H1 (cell line): ENCODE data around the gene CDADC1.

ENCODE experiments used
- EP300 ChIP-seq, 2 experiments: IDR thresholded peaks; 1 replicate in 1 of 2; 2 replicates in 1 of 2; pipeline ENCODE4 v1.6.1; 2011 to 2012; ENCODE audit warnings: low read depth in 2 of 2, low read length in 2 of 2, mild to moderate bottlenecking in 2 of 2, borderline replicate concordance in 1 of 2, inconsistent platforms in 1 of 2, moderate library complexity in 1 of 2
- EZH2 ChIP-seq: fragments of 200-600 bp; sonication (generic); IDR thresholded peaks from 2 replicates; pipeline ENCODE4 v1.7.1; 2012; ENCODE audit warnings: low read depth, mild to moderate bottlenecking, moderate library complexity, low read length, inconsistent platforms; ENCODE audit not compliant: severe bottlenecking
- JUN ChIP-seq: IDR thresholded peaks from 2 replicates; pipeline ENCODE4 v1.6.1; 2011; ENCODE audit warnings: low read depth, mild to moderate bottlenecking, improper control_type of control experiment, low read length
- POLR2A ChIP-seq, 2 experiments: IDR thresholded peaks; 1 replicate in 1 of 2; 2 replicates in 1 of 2; pipeline ENCODE4 v1.6.1; 2011; ENCODE audit warnings: low read depth in 2 of 2, low read length in 2 of 2, mild to moderate bottlenecking in 2 of 2; ENCODE audit errors: control extremely low read depth in 1 of 2
- POLR2AphosphoS5 ChIP-seq: IDR thresholded peaks from 2 replicates; pipeline ENCODE4 v1.6.1; 2011; ENCODE audit warnings: low read depth, low read length
- RAD21 ChIP-seq, 2 experiments: IDR thresholded peaks in 1 of 2; conservative IDR thresholded peaks in 1 of 2; 2 replicates each; pipeline ENCODE4 v1.6.1; 2011; ENCODE audit warnings: low read depth in 2 of 2, low read length in 2 of 2, improper control_type of control experiment in 1 of 2, inconsistent platforms in 1 of 2, mild to moderate bottlenecking in 1 of 2, moderate library complexity in 1 of 2
- SP2 ChIP-seq: IDR thresholded peaks from 2 replicates; pipeline ENCODE4 v1.6.1; 2012; ENCODE audit warnings: mild to moderate bottlenecking, low read length, inconsistent platforms
- TAF1 ChIP-seq: IDR thresholded peaks from 2 replicates; pipeline ENCODE4 v1.6.1; 2011; ENCODE audit warnings: mild to moderate bottlenecking, low read depth, low read length
- TCF12 ChIP-seq: IDR thresholded peaks from 2 replicates; pipeline ENCODE4 v1.6.1; 2011; ENCODE audit warnings: low read depth, mild to moderate bottlenecking, low read length
- YY1 ChIP-seq: IDR thresholded peaks from 2 replicates; pipeline ENCODE4 v1.6.1; 2011; ENCODE audit warnings: low read depth, mild to moderate bottlenecking, low read length
- ZNF274 ChIP-seq: IDR thresholded peaks from 2 replicates; pipeline ENCODE4 v1.7.0; 2012; ENCODE audit warnings: low read length, borderline replicate concordance; ENCODE audit errors: extremely low read depth
- TF ChIP-seq, protein P1 (sequence below): IDR thresholded peaks from 2 replicates; pipeline ENCODE4 v1.6.1; 2011; ENCODE audit warnings: low read length, improper control_type of control experiment
- TF ChIP-seq, protein P2 (sequence below), 3 experiments: IDR thresholded peaks; 1 replicate in 2 of 3; 2 replicates in 1 of 3; pipeline versions ENCODE4 v1.5.1 to v1.6.1; 2011; ENCODE audit warnings: low read length in 3 of 3, mild to moderate bottlenecking in 3 of 3, inconsistent platforms in 2 of 3, low read depth in 1 of 3, moderate library complexity in 1 of 3; ENCODE audit not compliant: insufficient read depth in 1 of 3; ENCODE audit errors: control extremely low read depth in 1 of 3
- TF ChIP-seq, protein P3 (sequence below): IDR thresholded peaks from 2 replicates; pipeline ENCODE4 v1.6.1; 2012; ENCODE audit warnings: inconsistent platforms

DNA sequence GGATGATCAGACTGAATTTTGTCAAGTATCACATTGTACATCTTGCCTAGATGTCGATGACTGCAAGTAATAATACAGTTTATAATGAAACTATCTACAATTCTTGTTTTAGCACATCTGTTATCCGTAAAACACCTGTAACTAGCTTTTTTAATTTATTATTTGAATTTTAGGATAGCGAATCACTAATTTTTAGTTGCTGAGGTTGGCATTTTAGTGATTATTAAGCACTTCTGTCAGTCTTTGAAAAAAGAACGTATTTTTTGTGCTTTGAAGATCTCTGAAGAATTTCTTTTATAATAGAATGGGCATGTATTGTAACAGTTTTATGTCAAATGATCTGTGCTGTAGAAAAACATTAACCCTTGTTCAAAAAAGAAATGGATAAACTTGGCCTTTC, 39.1 kb upstream of the CDADC1 start:
- no peak for TF ChIP-seq ZNF274
- TF ChIP-seq EP300 (IDR thresholded peaks at IDR 0.05; ENCODE audit: borderline replicate concordance in 1 of 2, low read depth in 2 of 2, low read length in 2 of 2) = no peak
- TF ChIP-seq, protein P1, sequence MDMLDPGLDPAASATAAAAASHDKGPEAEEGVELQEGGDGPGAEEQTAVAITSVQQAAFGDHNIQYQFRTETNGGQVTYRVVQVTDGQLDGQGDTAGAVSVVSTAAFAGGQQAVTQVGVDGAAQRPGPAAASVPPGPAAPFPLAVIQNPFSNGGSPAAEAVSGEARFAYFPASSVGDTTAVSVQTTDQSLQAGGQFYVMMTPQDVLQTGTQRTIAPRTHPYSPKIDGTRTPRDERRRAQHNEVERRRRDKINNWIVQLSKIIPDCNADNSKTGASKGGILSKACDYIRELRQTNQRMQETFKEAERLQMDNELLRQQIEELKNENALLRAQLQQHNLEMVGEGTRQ = no peak
- TF ChIP-seq, protein P2, sequence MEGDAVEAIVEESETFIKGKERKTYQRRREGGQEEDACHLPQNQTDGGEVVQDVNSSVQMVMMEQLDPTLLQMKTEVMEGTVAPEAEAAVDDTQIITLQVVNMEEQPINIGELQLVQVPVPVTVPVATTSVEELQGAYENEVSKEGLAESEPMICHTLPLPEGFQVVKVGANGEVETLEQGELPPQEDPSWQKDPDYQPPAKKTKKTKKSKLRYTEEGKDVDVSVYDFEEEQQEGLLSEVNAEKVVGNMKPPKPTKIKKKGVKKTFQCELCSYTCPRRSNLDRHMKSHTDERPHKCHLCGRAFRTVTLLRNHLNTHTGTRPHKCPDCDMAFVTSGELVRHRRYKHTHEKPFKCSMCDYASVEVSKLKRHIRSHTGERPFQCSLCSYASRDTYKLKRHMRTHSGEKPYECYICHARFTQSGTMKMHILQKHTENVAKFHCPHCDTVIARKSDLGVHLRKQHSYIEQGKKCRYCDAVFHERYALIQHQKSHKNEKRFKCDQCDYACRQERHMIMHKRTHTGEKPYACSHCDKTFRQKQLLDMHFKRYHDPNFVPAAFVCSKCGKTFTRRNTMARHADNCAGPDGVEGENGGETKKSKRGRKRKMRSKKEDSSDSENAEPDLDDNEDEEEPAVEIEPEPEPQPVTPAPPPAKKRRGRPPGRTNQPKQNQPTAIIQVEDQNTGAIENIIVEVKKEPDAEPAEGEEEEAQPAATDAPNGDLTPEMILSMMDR (IDR thresholded peaks at IDR 0.05; ENCODE audit: control extremely low read depth in 1 of 3, insufficient read depth in 1 of 3, low read depth in 1 of 3, low read length in 3 of 3) = no peak
- no peak for TF ChIP-seq EZH2
- no peak for TF ChIP-seq POLR2AphosphoS5
- no peak for TF ChIP-seq TCF12
- TF ChIP-seq JUN = no peak
- TF ChIP-seq RAD21 (IDR thresholded peaks at IDR 0.05 in 1 of 2, conservative IDR thresholded peaks at IDR 0.05 in 1 of 2; ENCODE audit: low read depth in 2 of 2, low read length in 2 of 2) = no peak
- TF ChIP-seq TAF1 = no peak
- no peak for TF ChIP-seq SP2
- TF ChIP-seq POLR2A (IDR thresholded peaks at IDR 0.05; ENCODE audit: control extremely low read depth in 1 of 2, low read depth in 2 of 2, low read length in 2 of 2) = no peak
- no peak for TF ChIP-seq YY1
- TF ChIP-seq, protein P3, sequence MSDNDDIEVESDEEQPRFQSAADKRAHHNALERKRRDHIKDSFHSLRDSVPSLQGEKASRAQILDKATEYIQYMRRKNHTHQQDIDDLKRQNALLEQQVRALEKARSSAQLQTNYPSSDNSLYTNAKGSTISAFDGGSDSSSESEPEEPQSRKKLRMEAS = no peak
